HCT116 (cell line): Measurements from ENCODE around the gene OTUD5. TPM values are rescaled to one million over a fixed set of nuclear protein-coding genes. Genes with fewer than 3 reads are reported as not detected.

Experiments used
- ATAC-seq: fragments of 200-7000 bp; cut with Tn5 transposase; 2 replicates; pipeline ENCODE4 v1.9.1; 2020; ENCODE audit warnings: mild to moderate bottlenecking, moderate library complexity
- BruUV-seq: library from RNA; stranded (reverse); fragments of 400-500 nt; replicated peaks from 2 replicates; lab custom pipeline; 2021; lab: Mats Ljungman, UMichigan
- CTCF ChIA-PET: fragments of 300-600 bp; sonication (Branson Sonifier 250); formaldehyde crosslinking; loops from one replicate; lab custom pipeline; 2021; ENCODE audit warnings: antibody characterized with exemption; lab: Charles Lee
- POLR2A ChIA-PET: fragments of 300-600, 350-600 bp; sonication (Branson Sonifier 250); formaldehyde crosslinking; loops from one replicate; lab custom pipeline; 2021; ENCODE audit warnings: antibody characterized with exemption; lab: Charles Lee
- RAD21 ChIA-PET, 2 experiments: fragments of 300-600 bp; sonication (Branson Sonifier 250); formaldehyde crosslinking; loops; one replicate each; lab custom pipeline; 2023; ENCODE audit warnings: low total read pairs in 2 of 2; ENCODE audit not compliant: uncharacterized antibody in 2 of 2, unreplicated experiment in 2 of 2, low non-redundant PET in 1 of 2; lab: Charles Lee
- DNase-seq: peaks from one replicate; pipeline ENCODE4 v3.0.0-alpha.2; 2010; ENCODE audit warnings: low read depth, low spot score
- H2AFZ ChIP-seq: fragments of 200-600 bp; shearing (Covaris generic), sonication (generic); 2 replicates; pipeline ENCODE4 v1.6.1; 2017; ENCODE audit warnings: low read depth, mixed run types, mixed read lengths, antibody characterized with exemption, low read length; ENCODE audit not compliant: poor library complexity, severe bottlenecking
- H3K27ac ChIP-seq: 2 replicates; pipeline ENCODE4 v1.5.1; 2012; ENCODE audit warnings: low read depth, low read length
- H3K27me3 ChIP-seq: fragments of 200-600 bp; sonication (generic); 2 replicates; pipeline ENCODE4 v1.6.1; 2016; ENCODE audit warnings: mixed run types, low read length, mixed read lengths; ENCODE audit not compliant: insufficient read depth
- H3K36me3 ChIP-seq, 2 experiments: fragments of 200-500 bp in 1 of 2; fragments of 200-600 bp in 1 of 2; sonication (Bioruptor generic) in 1 of 2; sonication (generic) in 1 of 2; 2 replicates each; pipeline versions ENCODE4 v1.5.1 to v1.6.1; 2014 to 2016; ENCODE audit warnings: low read length in 2 of 2, inconsistent platforms in 1 of 2, mixed read lengths in 1 of 2, mixed run types in 1 of 2; ENCODE audit not compliant: insufficient read depth in 2 of 2, control insufficient read depth in 1 of 2
- H3K4me1 ChIP-seq, 2 experiments: fragments of 200-600 bp in 1 of 2; sonication (generic) in 1 of 2; 2 replicates each; pipeline versions ENCODE4 v1.5.1 to v1.6.1; 2012 to 2017; ENCODE audit warnings: low read length in 2 of 2, inconsistent platforms in 1 of 2, mild to moderate bottlenecking in 1 of 2, mixed read lengths in 1 of 2, mixed run types in 1 of 2, moderate library complexity in 1 of 2; ENCODE audit not compliant: insufficient read depth in 2 of 2, control insufficient read depth in 1 of 2
- H3K4me2 ChIP-seq: fragments of 200-600 bp; sonication (generic); 2 replicates; pipeline ENCODE4 v1.6.1; 2017; ENCODE audit warnings: mixed run types, low read length, mixed read lengths
- H3K4me3 ChIP-seq, 2 experiments: fragments of 200-600 bp in 1 of 2; sonication (generic) in 1 of 2; replicated peaks in 1 of 2; 2 replicates each; pipeline ENCODE4 v1.5.1; 2011 to 2016; ENCODE audit warnings: low read length in 2 of 2, control low read depth in 1 of 2, low read depth in 1 of 2, mild to moderate bottlenecking in 1 of 2, mixed read lengths in 1 of 2, mixed run types in 1 of 2
- H3K79me2 ChIP-seq: fragments of 200-600 bp; sonication (generic); 2 replicates; pipeline ENCODE4 v1.6.1; 2017; ENCODE audit warnings: mild to moderate bottlenecking, mixed run types, low read length, moderate library complexity, mixed read lengths; ENCODE audit not compliant: insufficient read depth
- H3K9ac ChIP-seq: fragments of 200-600 bp; sonication (generic); 2 replicates; pipeline ENCODE4 v1.6.1; 2016; ENCODE audit warnings: low read length, mixed read lengths
- H3K9me2 ChIP-seq: fragments of 200-600 bp; sonication (generic), shearing (Covaris generic); 2 replicates; pipeline ENCODE4 v1.6.1; 2017; ENCODE audit warnings: mixed run types, mild to moderate bottlenecking, moderate library complexity; ENCODE audit not compliant: insufficient read depth
- H3K9me3 ChIP-seq, 2 experiments: fragments of 200-500 bp in 1 of 2; fragments of 200-600 bp in 1 of 2; sonication (Bioruptor generic) in 1 of 2; sonication (generic) in 1 of 2; 2 replicates each; pipeline ENCODE4 v1.6.1; 2014 to 2017; ENCODE audit warnings: low read length in 2 of 2, mixed read lengths in 2 of 2, inconsistent platforms in 1 of 2, low read depth in 1 of 2, mild to moderate bottlenecking in 1 of 2, mixed run types in 1 of 2, moderate library complexity in 1 of 2; ENCODE audit not compliant: control insufficient read depth in 1 of 2, insufficient read depth in 1 of 2
- H4K20me1 ChIP-seq: fragments of 200-600 bp; sonication (generic), shearing (Covaris generic); 2 replicates; pipeline ENCODE4 v1.6.1; 2017; ENCODE audit warnings: mixed run types, mild to moderate bottlenecking, moderate library complexity; ENCODE audit not compliant: insufficient read depth
- EZH2 ChIP-seq: fragments of 200-600 bp; sonication (generic); IDR thresholded peaks from 2 replicates; pipeline ENCODE4 v1.6.1; 2017; ENCODE audit warnings: antibody characterized with exemption, mixed run types
- MAX ChIP-seq: IDR thresholded peaks from 2 replicates; pipeline ENCODE4 v1.6.1; 2012
- POLR2A ChIP-seq: IDR thresholded peaks from 2 replicates; pipeline ENCODE4 v1.7.0; 2011; ENCODE audit warnings: borderline replicate concordance; ENCODE audit not compliant: insufficient read depth, insufficient read length; ENCODE audit errors: extremely low read depth
- REST ChIP-seq: IDR thresholded peaks from 2 replicates; pipeline ENCODE4 v1.6.1; 2012; ENCODE audit warnings: low read depth
- SP1 ChIP-seq: IDR thresholded peaks from 2 replicates; pipeline ENCODE4 v1.6.1; 2012; ENCODE audit warnings: low read depth
- YY1 ChIP-seq: IDR thresholded peaks from 2 replicates; pipeline ENCODE4 v1.6.1; 2011; ENCODE audit warnings: low read length, low read depth, moderate library complexity, mild to moderate bottlenecking; ENCODE audit not compliant: insufficient replicate concordance; ENCODE audit errors: extremely low read depth
- ZBTB33 ChIP-seq: IDR thresholded peaks from 2 replicates; pipeline ENCODE4 v1.6.1; 2011; ENCODE audit warnings: mild to moderate bottlenecking, low read length, moderate library complexity; ENCODE audit not compliant: insufficient replicate concordance; ENCODE audit errors: extremely low read depth
- intact Hi-C: fragments of 100-400 bp; cut with micrococcal nuclease; formaldehyde crosslinking; loops from 2 replicates; pipeline ENCODE4 v1.10.0; 2022
- total RNA-seq: library from RNA; stranded (reverse); gene quantifications from one replicate; pipeline ENCODE4 v1.2.1, GENCODE V29; 2021; ENCODE audit not compliant: unreplicated experiment

Gene OTUD5
- total RNA-seq, 1 experiment from 2014 or later, result 42.6 TPM

GRCh38 chrX:48910926-48911411 is 46.4 kb downstream of the OTUD5 start:
- peaks cover 47% of the 10 kb centered on the region for H3K79me2 ChIP-seq
- H3K9me2 ChIP-seq, result no peaks in the 10 kb centered on the region
- peak overlapping the region; percentile 84 to 87 for H3K4me3 ChIP-seq
- no peak overlapping the region for H2AFZ ChIP-seq
- ATAC-seq (no peak), DNase-seq (no peak)
- ChIA-PET POLR2A (interaction anchor here (1.3 to 1.5 kb wide), 2 partner anchors 19 to 174 kb away, joined by 3 to 5 read pairs; no protein-coding TSS in a partner anchor), CTCF (no interaction called here), RAD21 (no interaction called here)
- no peaks in the 10 kb centered on the region for H3K9me3 ChIP-seq
- no peaks in the 10 kb centered on the region for H3K27me3 ChIP-seq
- H3K36me3 ChIP-seq, result peaks cover 6 to 9% of the 10 kb centered on the region in 2 experiments; a peak in 3 of 4 replicates
- H3K4me2 ChIP-seq, result peak overlapping the region; percentile 83
- peak overlapping the region; percentile 78 for H3K27ac ChIP-seq
- H3K9ac ChIP-seq, result peak overlapping the region; percentile 85
- intact Hi-C loops, result no loop called here
- BruUV-seq, result no TSS peak
- peaks cover 0 to 18% of the 10 kb centered on the region in 2 experiments for H3K4me1 ChIP-seq
- TF ChIP-seq REST, result no peak
- TF ChIP-seq ZBTB33, result no peak
- no peak for TF ChIP-seq EZH2
- no peak for TF ChIP-seq YY1
- no peak for TF ChIP-seq POLR2A
- TF ChIP-seq SP1, result no peak
- TF ChIP-seq MAX, result no peak
- no peaks in the 10 kb centered on the region for H4K20me1 ChIP-seq
